ENCODE data around the gene KL. TPM values are rescaled to one million over a fixed set of nuclear protein-coding genes. Genes with fewer than 3 reads are reported as not detected.

KL gene
- total and polyA plus RNA-seq, 2 experiments from 2014 or later: not detected

DNA sequence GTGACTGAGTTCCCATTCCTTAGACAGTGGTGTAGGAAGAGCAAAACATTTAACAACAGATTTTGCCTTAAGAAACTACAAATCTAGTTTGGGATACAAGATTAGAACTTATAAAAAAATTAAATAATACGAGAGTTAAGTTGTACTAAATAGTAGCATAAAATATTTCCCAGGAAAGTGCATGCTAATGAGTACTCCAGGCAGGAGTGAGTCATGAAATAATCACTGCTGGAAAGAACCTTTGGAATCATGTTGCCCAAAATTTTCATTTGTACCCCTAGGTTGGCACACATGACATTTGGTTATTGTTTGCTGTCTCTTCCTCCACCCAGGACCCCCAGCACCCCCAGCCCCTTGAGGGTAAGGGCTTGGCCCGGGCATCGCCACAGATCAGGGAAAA lies 26.3 kb upstream of the KL start:
- Histone ChIP-seq H3K36me3 (no peaks in the 10 kb centered on the region), H3K9me3 (ENCODE audit: low read depth) (no peaks in the 10 kb centered on the region), H3K4me3 (no peak overlapping the region), H3K4me1 (ENCODE audit: low read depth) (no peaks in the 10 kb centered on the region), H3K27ac (no peak overlapping the region), H3K27me3 (no peaks in the 10 kb centered on the region)
- DNase-seq (ENCODE audit: low read depth in 1 of 2, low spot score in 1 of 2): no peak
- TF ChIP-seq, protein P1, sequence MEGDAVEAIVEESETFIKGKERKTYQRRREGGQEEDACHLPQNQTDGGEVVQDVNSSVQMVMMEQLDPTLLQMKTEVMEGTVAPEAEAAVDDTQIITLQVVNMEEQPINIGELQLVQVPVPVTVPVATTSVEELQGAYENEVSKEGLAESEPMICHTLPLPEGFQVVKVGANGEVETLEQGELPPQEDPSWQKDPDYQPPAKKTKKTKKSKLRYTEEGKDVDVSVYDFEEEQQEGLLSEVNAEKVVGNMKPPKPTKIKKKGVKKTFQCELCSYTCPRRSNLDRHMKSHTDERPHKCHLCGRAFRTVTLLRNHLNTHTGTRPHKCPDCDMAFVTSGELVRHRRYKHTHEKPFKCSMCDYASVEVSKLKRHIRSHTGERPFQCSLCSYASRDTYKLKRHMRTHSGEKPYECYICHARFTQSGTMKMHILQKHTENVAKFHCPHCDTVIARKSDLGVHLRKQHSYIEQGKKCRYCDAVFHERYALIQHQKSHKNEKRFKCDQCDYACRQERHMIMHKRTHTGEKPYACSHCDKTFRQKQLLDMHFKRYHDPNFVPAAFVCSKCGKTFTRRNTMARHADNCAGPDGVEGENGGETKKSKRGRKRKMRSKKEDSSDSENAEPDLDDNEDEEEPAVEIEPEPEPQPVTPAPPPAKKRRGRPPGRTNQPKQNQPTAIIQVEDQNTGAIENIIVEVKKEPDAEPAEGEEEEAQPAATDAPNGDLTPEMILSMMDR (IDR thresholded peaks at IDR 0.05; ENCODE audit: low read depth, low read length): no peak

DNA sequence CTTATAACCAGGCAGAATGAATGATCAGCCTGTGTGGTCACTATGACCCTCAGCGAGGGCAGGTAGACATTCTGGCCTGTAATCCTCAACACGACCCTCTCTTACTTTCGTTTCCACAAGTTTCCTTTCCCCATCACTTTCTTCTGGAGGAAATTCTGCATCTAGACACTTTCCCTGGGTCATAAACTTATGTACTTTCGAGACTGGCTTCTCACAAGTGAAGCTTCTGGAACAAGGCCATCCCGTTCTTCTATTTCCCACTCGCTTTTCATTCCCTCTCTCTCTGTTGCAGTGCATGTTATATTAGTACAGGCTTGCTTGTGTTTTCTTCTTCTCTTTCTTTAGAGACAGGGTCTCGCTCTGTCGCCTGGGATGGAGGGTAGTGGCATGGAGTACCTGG lies 23.1 kb upstream of the KL start:
- no peaks in the 10 kb centered on the region for H3K27me3 ChIP-seq
- DNase-seq (ENCODE audit: low read depth in 1 of 2, low spot score in 1 of 2): no peak
- no peak overlapping the region for H3K27ac ChIP-seq
- no peaks in the 10 kb centered on the region for H3K9me3 ChIP-seq (ENCODE audit: low read depth)
- no peak overlapping the region for H3K4me3 ChIP-seq
- H3K4me1 ChIP-seq (ENCODE audit: low read depth): no peaks in the 10 kb centered on the region
- TF ChIP-seq, protein P1 (IDR thresholded peaks at IDR 0.05; ENCODE audit: low read depth, low read length): no peak
- H3K36me3 ChIP-seq: no peaks in the 10 kb centered on the region

DNA sequence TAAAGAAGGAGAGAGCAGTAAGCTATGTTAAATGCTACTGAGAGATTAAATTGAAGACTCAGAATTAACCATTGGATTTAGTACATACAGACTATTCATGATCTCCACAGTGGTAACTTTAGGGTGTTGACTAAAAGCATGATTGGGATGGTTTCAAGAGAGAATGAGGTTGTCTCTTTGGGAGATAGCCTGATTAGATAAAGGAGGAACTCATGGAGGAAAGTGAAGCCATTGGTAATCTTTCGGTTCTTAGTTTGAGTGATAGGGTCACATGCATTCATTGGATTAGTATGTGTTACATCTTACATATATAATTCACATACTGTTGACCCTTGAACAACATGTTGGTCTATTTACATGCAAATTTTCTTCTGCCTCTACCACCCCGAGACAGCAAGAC lies 18.8 kb upstream of the KL start:
- Histone ChIP-seq H3K27me3 (no peaks in the 10 kb centered on the region), H3K9me3 (ENCODE audit: low read depth) (no peaks in the 10 kb centered on the region), H3K4me3 (no peak overlapping the region), H3K4me1 (ENCODE audit: low read depth) (no peaks in the 10 kb centered on the region), H3K36me3 (no peaks in the 10 kb centered on the region), H3K27ac (no peak overlapping the region)
- TF ChIP-seq, protein P1 (IDR thresholded peaks at IDR 0.05; ENCODE audit: low read depth, low read length): no peak
- DNase-seq (ENCODE audit: low read depth in 1 of 2, low spot score in 1 of 2): no peak

DNA sequence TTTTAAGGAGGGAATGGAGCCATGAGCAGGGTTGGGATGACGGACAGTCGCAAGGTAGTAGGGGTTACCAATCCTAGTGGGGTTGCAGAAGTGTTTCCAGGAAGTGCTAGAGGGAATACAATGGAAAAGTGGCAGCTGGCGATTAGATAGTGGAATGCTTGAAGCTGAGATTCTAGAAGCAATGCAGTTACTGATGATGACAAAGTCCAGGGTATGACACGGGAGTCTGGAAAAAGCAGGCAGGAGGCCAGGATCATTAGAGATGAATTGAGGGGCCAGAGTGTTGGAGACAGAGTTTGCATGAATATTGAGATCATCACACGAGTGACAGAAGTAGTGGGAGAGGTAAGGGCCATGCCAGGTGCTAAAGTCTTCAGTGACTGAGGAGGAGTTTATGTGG lies 17.3 kb upstream of the KL start:
- Histone ChIP-seq H3K4me1 (ENCODE audit: low read depth) (no peaks in the 10 kb centered on the region), H3K9me3 (ENCODE audit: low read depth) (no peaks in the 10 kb centered on the region), H3K27me3 (no peaks in the 10 kb centered on the region), H3K4me3 (no peak overlapping the region), H3K27ac (no peak overlapping the region), H3K36me3 (no peaks in the 10 kb centered on the region)
- DNase-seq (ENCODE audit: low read depth in 1 of 2, low spot score in 1 of 2): no peak
- TF ChIP-seq, protein P1 (IDR thresholded peaks at IDR 0.05; ENCODE audit: low read depth, low read length): no peak

DNA sequence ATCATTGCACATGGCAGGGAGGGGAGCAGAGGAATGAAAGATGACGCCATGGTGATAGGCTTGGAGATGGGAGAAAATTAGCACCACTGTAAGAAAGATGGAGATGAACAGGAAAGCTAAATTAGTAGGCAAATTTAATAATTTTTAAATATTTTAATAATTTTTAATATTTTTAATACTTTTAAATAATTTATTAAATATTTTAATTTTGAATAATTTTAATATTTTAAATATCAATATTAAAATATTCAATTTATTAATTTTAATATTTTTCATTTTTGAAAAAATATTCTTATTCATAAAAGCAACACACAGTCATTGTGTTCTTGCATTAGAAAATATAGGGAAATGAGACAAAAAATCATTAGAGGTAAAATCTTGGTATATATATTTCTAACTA lies 15.9 kb upstream of the KL start:
- H3K4me1 ChIP-seq (ENCODE audit: low read depth): no peaks in the 10 kb centered on the region
- no peak overlapping the region for H3K4me3 ChIP-seq
- TF ChIP-seq, protein P1 (IDR thresholded peaks at IDR 0.05; ENCODE audit: low read depth, low read length): no peak

DNA sequence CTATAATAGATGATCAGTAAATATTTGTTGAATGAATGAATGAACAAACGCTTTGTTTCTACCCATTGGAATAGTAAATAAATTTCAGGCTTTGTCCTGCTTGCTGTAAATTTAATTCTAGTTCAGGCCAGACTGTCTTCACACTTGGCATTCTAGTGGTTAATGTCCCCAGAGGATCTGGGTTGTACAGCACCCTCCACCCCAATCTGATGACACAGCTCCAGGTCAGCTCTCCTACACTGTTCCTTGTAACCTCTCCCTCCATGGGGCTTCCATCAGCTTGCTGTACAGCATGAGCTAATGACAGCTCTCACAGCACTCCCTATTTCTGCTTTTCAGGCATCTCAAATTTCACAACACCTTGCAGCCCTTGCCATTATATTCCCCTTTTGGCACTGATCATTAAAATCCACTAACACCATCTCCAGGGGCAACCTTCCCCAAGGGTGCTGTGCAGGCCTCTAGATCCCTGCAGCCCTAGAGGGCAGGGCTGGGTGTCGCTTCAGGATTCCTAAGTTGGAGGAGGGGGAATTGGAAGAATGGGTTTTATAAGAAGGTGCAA lies 12.7 kb upstream of the KL start:
- Histone ChIP-seq H3K9me3 (ENCODE audit: low read depth) (peaks cover 2% of the 10 kb centered on the region), H3K27me3 (no peaks in the 10 kb centered on the region), H3K4me3 (no peak overlapping the region), H3K27ac (no peak overlapping the region), H3K36me3 (no peaks in the 10 kb centered on the region), H3K4me1 (ENCODE audit: low read depth) (no peaks in the 10 kb centered on the region)
- no peak for DNase-seq (ENCODE audit: low read depth in 1 of 2, low spot score in 1 of 2)
- TF ChIP-seq, protein P1 (IDR thresholded peaks at IDR 0.05; ENCODE audit: low read depth, low read length): no peak

More for the DNA sequence above, 15.9 kb upstream of the KL start:
- Histone ChIP-seq H3K36me3 (no peaks in the 10 kb centered on the region), H3K9me3 (ENCODE audit: low read depth) (no peaks in the 10 kb centered on the region), H3K27me3 (no peaks in the 10 kb centered on the region), H3K27ac (no peak overlapping the region)
- no peak for DNase-seq (ENCODE audit: low read depth in 1 of 2, low spot score in 1 of 2)

All from cardiac muscle cell (in vitro differentiated cells and primary cell).